ENCODE results near the gene PDGFRB. TPM values are rescaled to one million over a fixed set of nuclear protein-coding genes. Genes with fewer than 3 reads are reported as not detected.
"Not testable (repeated sequence)": the region's sequence is repeated elsewhere in the genome, so short reads cannot be mapped to it uniquely, and the experiment has no call there.

Gene PDGFRB
- total RNA-seq, 1 experiment from 2014 or later: 0.63 TPM

DNA sequence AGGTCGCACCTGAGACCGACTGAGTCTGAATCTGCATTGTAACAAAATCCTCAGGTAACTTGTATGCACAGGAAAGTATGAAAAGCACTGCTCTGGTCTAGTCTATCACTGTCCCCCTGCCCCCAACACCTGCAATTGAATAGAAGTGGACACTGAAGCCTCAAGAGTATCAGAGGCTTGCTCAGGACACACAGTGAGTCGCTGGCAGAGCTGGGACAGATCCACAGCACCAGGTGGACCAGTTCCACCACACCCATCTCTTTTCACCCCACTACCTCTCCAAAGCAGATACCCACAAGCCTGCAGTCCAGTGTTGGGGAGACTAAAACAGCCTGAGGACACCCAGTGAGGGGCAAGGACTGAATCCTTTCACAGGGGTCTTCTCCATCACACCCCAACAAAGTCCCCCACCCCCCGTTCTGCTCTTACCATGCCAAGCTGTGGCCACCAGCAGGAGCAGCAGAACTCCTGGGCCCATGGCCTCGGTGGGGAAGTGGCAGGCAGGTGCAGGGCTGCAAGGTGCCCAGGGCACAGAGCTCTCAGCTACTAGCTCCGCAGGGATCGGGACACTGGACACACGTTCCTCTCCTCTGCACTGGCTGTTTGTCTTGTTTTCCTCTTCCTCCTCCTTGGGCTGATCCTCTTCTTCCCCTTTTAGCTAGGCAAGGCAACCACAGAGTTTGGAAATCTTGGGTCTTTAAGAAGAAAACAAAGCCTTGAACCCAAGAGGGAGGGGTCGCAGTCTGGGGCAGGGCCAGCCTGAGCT is 69.5 kb downstream of the PDGFRB start, which contains the start of gene CSF1R:
TSS of gene CSF1R (minus strand) at position 605 of the 766 bp plus-strand sequence. CDS start at position 478, 127 bp downstream.
- H3K27ac Mint-ChIP-seq (ENCODE audit: low read depth, unreplicated experiment): no peak within 1 kb of the TSS
- no TSS peak for BruUV-seq (replicated peaks)
- TF ChIP-seq, protein P1, sequence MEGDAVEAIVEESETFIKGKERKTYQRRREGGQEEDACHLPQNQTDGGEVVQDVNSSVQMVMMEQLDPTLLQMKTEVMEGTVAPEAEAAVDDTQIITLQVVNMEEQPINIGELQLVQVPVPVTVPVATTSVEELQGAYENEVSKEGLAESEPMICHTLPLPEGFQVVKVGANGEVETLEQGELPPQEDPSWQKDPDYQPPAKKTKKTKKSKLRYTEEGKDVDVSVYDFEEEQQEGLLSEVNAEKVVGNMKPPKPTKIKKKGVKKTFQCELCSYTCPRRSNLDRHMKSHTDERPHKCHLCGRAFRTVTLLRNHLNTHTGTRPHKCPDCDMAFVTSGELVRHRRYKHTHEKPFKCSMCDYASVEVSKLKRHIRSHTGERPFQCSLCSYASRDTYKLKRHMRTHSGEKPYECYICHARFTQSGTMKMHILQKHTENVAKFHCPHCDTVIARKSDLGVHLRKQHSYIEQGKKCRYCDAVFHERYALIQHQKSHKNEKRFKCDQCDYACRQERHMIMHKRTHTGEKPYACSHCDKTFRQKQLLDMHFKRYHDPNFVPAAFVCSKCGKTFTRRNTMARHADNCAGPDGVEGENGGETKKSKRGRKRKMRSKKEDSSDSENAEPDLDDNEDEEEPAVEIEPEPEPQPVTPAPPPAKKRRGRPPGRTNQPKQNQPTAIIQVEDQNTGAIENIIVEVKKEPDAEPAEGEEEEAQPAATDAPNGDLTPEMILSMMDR (IDR thresholded peaks at IDR 0.05; ENCODE audit: unreplicated experiment): no peak
- H3K4me3 Mint-ChIP-seq (ENCODE audit: unreplicated experiment): no peak within 1 kb of the TSS
- intact Hi-C loops (cut with micrococcal nuclease): no loop called here
- ChIA-PET POLR2A (no interaction called here), CTCF (interaction anchor here (0.5 kb wide), 1 partner anchor 385 kb away, joined by 3 read pairs; no protein-coding TSS in a partner anchor)
- H3K9me3 Mint-ChIP-seq (ENCODE audit: unreplicated experiment): no peaks in the 10 kb centered on the region
- no peaks in the 10 kb centered on the region for H3K4me1 Mint-ChIP-seq (ENCODE audit: insufficient read depth, unreplicated experiment)
- no peaks in the 10 kb centered on the region for H3K36me3 Mint-ChIP-seq (ENCODE audit: insufficient read depth, unreplicated experiment)
- no peak for DNase-seq (ENCODE audit: unreplicated experiment)
- no peaks in the 10 kb centered on the region for H3K27me3 Mint-ChIP-seq (ENCODE audit: insufficient read depth, unreplicated experiment)

DNA sequence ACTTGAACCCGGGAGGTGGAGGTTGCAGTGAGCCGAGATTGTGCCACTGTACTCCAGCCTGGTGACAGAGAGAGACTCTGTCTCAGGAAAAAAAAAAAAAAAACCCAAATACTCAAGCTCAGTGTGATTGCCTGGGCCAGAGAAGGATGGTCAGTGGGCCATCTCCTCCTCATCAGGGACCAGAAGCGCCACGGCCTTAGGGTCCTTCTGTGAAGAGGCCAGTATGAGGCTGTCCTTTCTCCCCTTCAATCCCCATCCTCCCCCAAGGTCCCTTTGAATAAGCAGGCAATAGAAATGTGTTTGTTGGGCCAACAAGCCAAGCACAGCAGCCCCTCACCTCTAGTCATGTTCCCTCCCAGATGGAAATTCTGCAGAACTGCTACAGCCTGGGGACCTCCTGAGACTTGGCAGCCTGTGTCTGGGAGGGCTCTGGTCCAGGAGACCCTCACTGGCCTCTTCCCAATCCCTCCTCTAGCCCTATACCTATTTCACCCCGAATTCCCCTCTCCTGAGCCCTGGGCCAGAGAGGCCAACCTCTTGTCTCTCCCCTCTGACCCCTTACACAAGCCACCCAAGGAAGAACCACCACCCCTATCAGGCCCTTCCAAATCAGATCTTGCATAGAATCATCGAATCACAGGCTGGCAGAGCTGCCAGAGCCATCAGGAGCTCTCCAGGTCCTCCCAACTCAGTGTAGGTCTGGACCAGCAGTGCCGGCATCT is 70.3 kb downstream of the PDGFRB start:
- Mint-ChIP-seq H3K27me3 (ENCODE audit: insufficient read depth, unreplicated experiment) (no peaks in the 10 kb centered on the region), H3K27ac (ENCODE audit: low read depth, unreplicated experiment) (no peak overlapping the region), H3K4me3 (ENCODE audit: unreplicated experiment) (no peak overlapping the region), H3K4me1 (ENCODE audit: insufficient read depth, unreplicated experiment) (no peaks in the 10 kb centered on the region), H3K9me3 (ENCODE audit: unreplicated experiment) (no peaks in the 10 kb centered on the region), H3K36me3 (ENCODE audit: insufficient read depth, unreplicated experiment) (no peaks in the 10 kb centered on the region)
- DNase-seq (ENCODE audit: unreplicated experiment): no peak
- ChIA-PET CTCF (no interaction called here), POLR2A (interaction anchor here (0.6 kb wide), 1 partner anchor 97 kb away, joined by 3 read pairs; no protein-coding TSS in a partner anchor)
- intact Hi-C loops (cut with micrococcal nuclease): no loop called here
- no TSS peak for BruUV-seq (replicated peaks)
- TF ChIP-seq, protein P1 (IDR thresholded peaks at IDR 0.05; ENCODE audit: unreplicated experiment): no peak

DNA sequence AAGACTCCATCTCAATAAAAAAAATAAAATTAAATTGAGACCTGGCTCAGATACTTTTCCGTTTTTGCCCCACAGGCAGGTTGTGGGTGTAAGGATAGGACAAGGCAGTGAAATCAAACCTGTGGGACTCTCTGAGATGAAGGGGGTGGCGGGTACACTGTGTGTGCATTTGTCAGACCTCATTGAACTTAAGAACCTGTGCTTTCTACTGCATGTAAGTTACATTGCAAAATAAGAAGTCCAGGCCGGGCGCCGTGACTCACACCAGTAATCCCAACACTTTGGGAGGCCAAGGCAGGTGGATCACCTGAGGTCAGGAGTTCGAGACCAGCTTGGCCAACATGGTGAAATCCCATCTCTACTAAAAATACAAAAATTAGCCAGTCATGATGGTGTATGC is 70.9 kb downstream of the PDGFRB start:
- CTCF ChIA-PET: interaction anchor here (0.8 kb wide), 1 partner anchor 49 kb away, joined by 3 read pairs; no protein-coding TSS in a partner anchor
- H3K27me3 Mint-ChIP-seq (ENCODE audit: insufficient read depth, unreplicated experiment); H3K9me3 Mint-ChIP-seq (ENCODE audit: unreplicated experiment); H3K4me3 Mint-ChIP-seq (ENCODE audit: unreplicated experiment); intact Hi-C loops (cut with micrococcal nuclease); BruUV-seq (replicated peaks); H3K4me1 Mint-ChIP-seq (ENCODE audit: insufficient read depth, unreplicated experiment); H3K27ac Mint-ChIP-seq (ENCODE audit: low read depth, unreplicated experiment); H3K36me3 Mint-ChIP-seq (ENCODE audit: insufficient read depth, unreplicated experiment): not testable (repeated sequence)
- POLR2A ChIA-PET: interaction anchor here (0.6 to 1.1 kb wide), 2 partner anchors 35 to 98 kb away, joined by 3 read pairs; no protein-coding TSS in a partner anchor
- DNase-seq (ENCODE audit: unreplicated experiment): peak; percentile 14

DNA sequence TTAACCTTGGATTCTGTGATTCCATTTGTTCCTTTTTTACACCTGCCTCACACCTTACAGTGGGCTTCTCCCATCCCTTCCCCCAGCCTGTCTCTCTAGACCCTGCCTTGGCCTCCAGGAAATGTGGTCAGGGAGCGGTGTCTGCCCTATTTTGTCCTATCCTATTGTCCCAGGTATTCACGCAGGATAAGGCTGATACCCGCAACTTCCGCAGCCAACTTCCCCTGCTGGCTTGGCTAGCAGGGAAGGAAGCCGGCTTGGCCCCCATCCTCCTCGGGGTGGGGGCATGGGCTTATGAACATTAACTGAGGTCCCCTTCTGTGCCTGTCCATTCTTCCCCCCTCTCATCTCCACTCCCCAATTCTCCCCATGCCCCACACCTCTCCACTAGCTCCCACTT is 72.8 kb downstream of the PDGFRB start:
- Mint-ChIP-seq H3K27me3 (ENCODE audit: insufficient read depth, unreplicated experiment) (no peaks in the 10 kb centered on the region), H3K36me3 (ENCODE audit: insufficient read depth, unreplicated experiment) (peaks cover 5% of the 10 kb centered on the region), H3K4me1 (ENCODE audit: insufficient read depth, unreplicated experiment) (no peaks in the 10 kb centered on the region), H3K9me3 (ENCODE audit: unreplicated experiment) (no peaks in the 10 kb centered on the region), H3K4me3 (ENCODE audit: unreplicated experiment) (no peak overlapping the region), H3K27ac (ENCODE audit: low read depth, unreplicated experiment) (no peak overlapping the region)
- ChIA-PET CTCF (no interaction called here), POLR2A (interaction anchor here (0.6 kb wide), 1 partner anchor 950 kb away, joined by 3 read pairs; no protein-coding TSS in a partner anchor)
- BruUV-seq (replicated peaks): no TSS peak
- DNase-seq (ENCODE audit: unreplicated experiment): no peak
- intact Hi-C loops (cut with micrococcal nuclease): no loop called here
- TF ChIP-seq, protein P1 (IDR thresholded peaks at IDR 0.05; ENCODE audit: unreplicated experiment): no peak

Data from MCF 10A (cell line).